GM12878 (cell line): ENCODE data around the gene CFP. TPM values are rescaled to one million over a fixed set of nuclear protein-coding genes. Genes with fewer than 3 reads are reported as not detected.

Experiments used
- ATAC-seq: fragments of 200-7000 bp; cut with Tn5 transposase; 3 replicates; pipeline ENCODE4 v1.9.1; 2020; ENCODE audit warnings: mild to moderate bottlenecking, moderate library complexity
- BruUV-seq: library from RNA; stranded (reverse); fragments of 400-500 nt; replicated peaks from 2 replicates; lab custom pipeline; 2021; lab: Mats Ljungman, UMichigan
- CTCF ChIA-PET: fragments of 300-600 bp; sonication (Branson Sonifier 250); formaldehyde crosslinking; extraction: SDS; loops from one replicate; lab custom pipeline; 2021; ENCODE audit warnings: inconsistent platforms; lab: Yijun Ruan, JAX
- POLR2A ChIA-PET: fragments of 350-600 bp; formaldehyde crosslinking; extraction: SDS; loops from one replicate; lab custom pipeline; 2021; ENCODE audit warnings: inconsistent platforms; lab: Charles Lee
- RAD21 ChIA-PET: fragments of 300-600 bp; sonication (Branson Sonifier 250); formaldehyde crosslinking; loops from one replicate; lab custom pipeline; 2023; ENCODE audit warnings: antibody characterized with exemption; ENCODE audit not compliant: unreplicated experiment; lab: Charles Lee
- SMC1A ChIA-PET: fragments of 300-600 bp; sonication (Branson Sonifier 250); formaldehyde crosslinking; loops from one replicate; lab custom pipeline; 2023; ENCODE audit not compliant: unreplicated experiment, uncharacterized antibody; lab: Charles Lee
- DNase-seq: peaks from one replicate; pipeline ENCODE4 v3.0.0-alpha.2; 2011; ENCODE audit warnings: low read depth, low spot score
- FAIRE-seq: peaks from 3 replicates; lab custom pipeline; 2011; peaks lifted over from hg19 to GRCh38; lab: Jason Lieb, UNC
- H2AFZ ChIP-seq: 2 replicates; pipeline ENCODE4 v1.6.0; 2011; ENCODE audit warnings: low read depth, low read length, control low read depth; ENCODE audit not compliant: control insufficient read depth
- H3K27ac ChIP-seq: 2 replicates; pipeline ENCODE4 v1.5.1; 2011; ENCODE audit warnings: control low read depth; ENCODE audit not compliant: control insufficient read depth, insufficient read depth
- H3K27me3 ChIP-seq, 2 experiments: replicated peaks in 1 of 2; 2 replicates each; pipeline versions ENCODE4 v1.6.0 to v1.6.1; 2011; ENCODE audit warnings: low read length in 1 of 2; ENCODE audit not compliant: control insufficient read depth in 2 of 2, insufficient read depth in 2 of 2
- H3K36me3 ChIP-seq, 2 experiments: 2 replicates each; pipeline ENCODE4 v1.5.1; 2011; ENCODE audit warnings: low read length in 1 of 2; ENCODE audit not compliant: control insufficient read depth in 2 of 2, insufficient read depth in 2 of 2
- H3K4me1 ChIP-seq: 2 replicates; pipeline ENCODE4 v1.6.1; 2011; ENCODE audit warnings: mild to moderate bottlenecking, low read length, moderate library complexity, mixed read lengths; ENCODE audit not compliant: control insufficient read depth, insufficient read depth
- H3K4me2 ChIP-seq: 2 replicates; pipeline ENCODE4 v1.6.0; 2011; ENCODE audit warnings: control low read depth; ENCODE audit not compliant: control insufficient read depth, insufficient read depth
- H3K4me3 ChIP-seq: fragments of 200-600 bp; sonication (generic); 2 replicates; pipeline ENCODE4 v1.5.1; 2016
- H3K79me2 ChIP-seq: 2 replicates; pipeline ENCODE4 v1.6.0; 2011; ENCODE audit warnings: low read length; ENCODE audit not compliant: control insufficient read depth, insufficient read depth
- H3K9ac ChIP-seq: 2 replicates; pipeline ENCODE4 v1.8.0; 2011; ENCODE audit warnings: low read length, control low read depth, mixed read lengths; ENCODE audit not compliant: control insufficient read depth, insufficient read depth
- H3K9me3 ChIP-seq: replicated peaks from 3 replicates; pipeline ENCODE4 v1.5.1; 2011; ENCODE audit warnings: mild to moderate bottlenecking, low read length; ENCODE audit not compliant: control insufficient read depth, insufficient read depth
- H4K20me1 ChIP-seq: 2 replicates; pipeline ENCODE4 v1.6.0; 2011; ENCODE audit not compliant: control insufficient read depth, insufficient read depth
- MXI1 ChIP-seq: fragments of 150-350 bp; IDR thresholded peaks from 2 replicates; pipeline ENCODE4 v1.6.1; 2011; ENCODE audit warnings: low read depth, mild to moderate bottlenecking, inconsistent platforms, low read length, improper control_type of control experiment
- RAD21 ChIP-seq: IDR thresholded peaks from 2 replicates; pipeline ENCODE4 v1.6.1; 2011; ENCODE audit warnings: mild to moderate bottlenecking, low read depth, low read length, moderate library complexity; ENCODE audit not compliant: insufficient read depth
- SMC3 ChIP-seq: IDR thresholded peaks from 2 replicates; pipeline ENCODE4 v1.6.1; 2011; ENCODE audit warnings: low read length, improper control_type of control experiment, borderline replicate concordance
- ZNF24 ChIP-seq: fragments of 450-650 bp; IDR thresholded peaks from 2 replicates; pipeline ENCODE4 v1.6.1; 2017; ENCODE audit warnings: antibody characterized with exemption, mild to moderate bottlenecking
- WGBS: methylation state at CpG from one replicate; pipeline ENCODE4 v1.1.6; 2016; ENCODE audit warnings: low lambda C conversion rate; ENCODE audit not compliant: insufficient replicate concordance, insufficient coverage; ENCODE audit errors: missing lambda C conversion rate; 5-methylcytosine and 5-hydroxymethylcytosine counted together
- in situ Hi-C: fragments of 300-500 bp; cut with MboI; formaldehyde crosslinking; loops from 9 replicates; pipeline ENCODE4 v1.14.3; 2018; ENCODE audit warnings: mixed read lengths
- intact Hi-C: fragments of 100-400 bp; cut with micrococcal nuclease; formaldehyde crosslinking; loops from one replicate; pipeline ENCODE4 v1.14.2; 2022; ENCODE audit not compliant: unreplicated experiment
- polyA plus RNA-seq, 11 experiments: library from polyadenylated mRNA; depleted of rRNA in 4 of 11; unstranded in 6 of 11; stranded (reverse) in 5 of 11; fragments of >200 nt; fragmentation: Nextera tagmentation in 4 of 11; fragmentation: Illumina TruSeq in 1 of 11; extraction: Ambion mirVana in 4 of 11; extraction: Trizol in 1 of 11; gene quantifications; 1 replicate in 1 of 11; 2 replicates in 10 of 11; pipeline versions ENCODE4 v1.2.1 to v1.2.3, GENCODE V29; 2011 to 2016; ENCODE audit warnings: inconsistent platforms in 2 of 11, missing spikeins in 2 of 11, low read depth in 1 of 11
- total RNA-seq, 4 experiments: library from RNA; depleted of rRNA in 3 of 4; stranded (reverse); fragments of >200 nt in 3 of 4; fragmentation: Illumina TruSeq in 1 of 4; extraction: Trizol in 1 of 4; gene quantifications; 2 replicates each; pipeline versions ENCODE4 v1.2.1 to v1.2.3, GENCODE V29; 2013 to 2021
- TF ChIP-seq, protein P1 (sequence below), 3 experiments: IDR thresholded peaks in 2 of 3; conservative IDR thresholded peaks in 1 of 3; 2 replicates each; pipeline ENCODE4 v1.5.1; 2011; ENCODE audit warnings: low read depth in 3 of 3, low read length in 3 of 3, mild to moderate bottlenecking in 3 of 3, control low read depth in 2 of 3, moderate library complexity in 2 of 3, inconsistent platforms in 1 of 3, mixed read lengths in 1 of 3; ENCODE audit not compliant: control insufficient read depth in 2 of 3, insufficient read depth in 1 of 3; ENCODE audit errors: extremely low read depth in 1 of 3

CFP gene
- total and polyA plus RNA-seq, 10 of the 15 experiments (the other 5 are each of a cell fraction or from before 2014, with no cell fraction given), result 0.72 to 10.1 (median 2.8) TPM

DNA sequence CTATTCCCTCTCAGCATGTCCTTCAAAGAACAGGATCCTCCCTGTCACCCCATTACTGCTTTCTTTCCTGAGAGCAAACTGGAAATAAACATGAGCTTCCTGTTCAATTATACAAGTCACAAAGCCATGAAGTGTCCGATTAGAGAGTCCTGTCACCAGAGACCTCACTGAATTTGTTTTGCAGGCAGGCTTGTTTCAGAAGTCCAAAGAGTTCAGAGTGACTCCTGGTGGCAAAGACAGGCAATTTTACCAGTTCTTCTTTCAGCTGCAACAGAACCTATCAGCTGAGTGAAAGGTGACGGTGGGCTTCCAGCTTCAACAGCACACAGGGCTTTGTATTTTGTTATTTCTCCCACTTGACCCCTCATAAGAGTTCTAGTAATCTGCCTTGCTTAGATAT lies 14.2 kb upstream of the CFP start:
- Histone ChIP-seq H3K27ac (no peak overlapping the region), H3K9ac (no peak overlapping the region), H3K4me3 (no peak overlapping the region), H2AFZ (no peak overlapping the region), H3K4me2 (no peak overlapping the region), H3K27me3 (no peaks in the 10 kb centered on the region), H3K9me3 (peaks cover 2% of the 10 kb centered on the region; the same call in 1 of the 3 replicates), H3K79me2 (peaks cover 17% of the 10 kb centered on the region), H3K36me3 (peaks cover 0 to 5% of the 10 kb centered on the region in 2 experiments; a peak in 3 of 4 replicates), H3K4me1 (no peaks in the 10 kb centered on the region; the same call in 1 of the 2 replicates), H4K20me1 (no peaks in the 10 kb centered on the region)
- FAIRE-seq, result no peak
- intact Hi-C loops, result loop anchor here (2.0 kb wide), 2 partner anchors 81 to 453 kb away; no protein-coding TSS in a partner anchor
- ChIA-PET SMC1A (interaction anchor here (0.6 to 2.0 kb wide), 8 partner anchors 10 to 104 kb away, joined by 3 to 9 read pairs (median 4); partner anchors contain the start of genes CFP and TIMP1), RAD21 (interaction anchor here (1.0 to 1.8 kb wide), 4 partner anchors 9 to 139 kb away, joined by 3 to 6 read pairs (median 4); no protein-coding TSS in a partner anchor), POLR2A (interaction anchor here (1.0 to 1.6 kb wide), 3 partner anchors 10 to 15 kb away, joined by 4 to 6 read pairs (median 6); no protein-coding TSS in a partner anchor), CTCF (interaction anchor here (0.8 to 3.4 kb wide), 20 partner anchors 12 to 157 kb away, joined by 3 to 16 read pairs (median 4); partner anchors contain the start of gene CFP)
- ATAC-seq, result peak; percentile 62
- 25% methylated on average over 2 of the region's 2 CpGs for WGBS
- TF ChIP-seq, protein P1, sequence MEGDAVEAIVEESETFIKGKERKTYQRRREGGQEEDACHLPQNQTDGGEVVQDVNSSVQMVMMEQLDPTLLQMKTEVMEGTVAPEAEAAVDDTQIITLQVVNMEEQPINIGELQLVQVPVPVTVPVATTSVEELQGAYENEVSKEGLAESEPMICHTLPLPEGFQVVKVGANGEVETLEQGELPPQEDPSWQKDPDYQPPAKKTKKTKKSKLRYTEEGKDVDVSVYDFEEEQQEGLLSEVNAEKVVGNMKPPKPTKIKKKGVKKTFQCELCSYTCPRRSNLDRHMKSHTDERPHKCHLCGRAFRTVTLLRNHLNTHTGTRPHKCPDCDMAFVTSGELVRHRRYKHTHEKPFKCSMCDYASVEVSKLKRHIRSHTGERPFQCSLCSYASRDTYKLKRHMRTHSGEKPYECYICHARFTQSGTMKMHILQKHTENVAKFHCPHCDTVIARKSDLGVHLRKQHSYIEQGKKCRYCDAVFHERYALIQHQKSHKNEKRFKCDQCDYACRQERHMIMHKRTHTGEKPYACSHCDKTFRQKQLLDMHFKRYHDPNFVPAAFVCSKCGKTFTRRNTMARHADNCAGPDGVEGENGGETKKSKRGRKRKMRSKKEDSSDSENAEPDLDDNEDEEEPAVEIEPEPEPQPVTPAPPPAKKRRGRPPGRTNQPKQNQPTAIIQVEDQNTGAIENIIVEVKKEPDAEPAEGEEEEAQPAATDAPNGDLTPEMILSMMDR (IDR thresholded peaks at IDR 0.05 in 2 of 3, conservative IDR thresholded peaks at IDR 0.05 in 1 of 3; ENCODE audit: control insufficient read depth in 2 of 3, extremely low read depth in 1 of 3, insufficient read depth in 1 of 3, low read depth in 3 of 3, low read length in 3 of 3), result peak; percentile 23 to 37 (median 29); a peak in 4 of 6 replicates
- TF ChIP-seq RAD21 (peak; percentile 50), ZNF24 (no peak), MXI1 (no peak), SMC3 (0 out of 2 replicates have a peak, but pooled peaks have one; percentile 25)
- in situ Hi-C loops, result loop anchor here (10.0 kb wide), 2 partner anchors 79 to 429 kb away; partner anchors contain the start of genes ARAF and CDK16
- BruUV-seq, result no TSS peak
- DNase-seq, result no peak
